Ectodermal cell (in vitro differentiated cells): ENCODE measurements around the gene ABCG8.
"Not testable (repeated sequence)": the region's sequence is repeated elsewhere in the genome, so short reads cannot be mapped to it uniquely, and the experiment has no call there.

Experiments
- H3K27ac ChIP-seq: 2 replicates; pipeline ENCODE4 v1.7.0; 2013; ENCODE audit warnings: mild to moderate bottlenecking, low read depth, low read length; ENCODE audit not compliant: insufficient read depth, poor library complexity, severe bottlenecking
- H3K27me3 ChIP-seq: 2 replicates; pipeline ENCODE4 v1.7.0; 2013; ENCODE audit warnings: mild to moderate bottlenecking, low read length; ENCODE audit not compliant: insufficient read depth, control insufficient read depth, poor library complexity, severe bottlenecking
- H3K36me3 ChIP-seq: one replicate; pipeline ENCODE4 v1.7.0; 2013; ENCODE audit warnings: low read length; ENCODE audit not compliant: control insufficient read depth, insufficient read depth
- H3K4me1 ChIP-seq: one replicate; pipeline ENCODE4 v1.7.0; 2013; ENCODE audit warnings: low read length; ENCODE audit not compliant: control insufficient read depth, insufficient read depth
- H3K4me3 ChIP-seq: 2 replicates; pipeline ENCODE4 v1.7.0; 2013; ENCODE audit warnings: low read depth, low read length, control low read depth; ENCODE audit not compliant: insufficient read depth
- H3K9me3 ChIP-seq: 2 replicates; pipeline ENCODE4 v1.7.0; 2013; ENCODE audit warnings: mild to moderate bottlenecking, low read length, moderate library complexity; ENCODE audit not compliant: control insufficient read depth
- WGBS, 2 experiments: methylation state at CpG; one replicate each; pipeline ENCODE4 v1.1.7; 2013; ENCODE audit warnings: missing lambda C conversion rate in 2 of 2; 5-methylcytosine and 5-hydroxymethylcytosine counted together

Gene ABCG8

DNA sequence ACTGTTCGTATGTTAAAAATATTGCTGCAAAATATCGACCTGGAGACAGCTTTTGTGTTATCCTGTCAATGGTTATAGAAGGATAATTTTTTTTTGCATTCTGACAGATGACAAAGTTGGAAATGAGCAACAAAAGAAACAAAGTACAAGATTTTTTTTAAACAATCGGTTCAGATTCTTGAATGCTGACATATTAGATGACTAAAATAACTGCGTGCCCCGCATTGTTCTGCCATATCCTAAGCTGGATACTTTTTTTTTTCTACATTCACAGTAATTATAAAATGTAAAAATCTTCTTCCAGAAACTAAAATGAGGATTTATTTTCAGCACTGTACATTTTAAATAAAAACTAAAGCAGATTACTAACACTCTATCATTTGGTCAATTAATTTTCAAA is 67.1 kb downstream of the ABCG8 start:
- WGBS, 2 experiments: 92% methylated on average over 5 of the region's 5 CpGs
- no peaks in the 10 kb centered on the region for H3K4me1 ChIP-seq
- H3K9me3 ChIP-seq: no peaks in the 10 kb centered on the region
- H3K4me3 ChIP-seq: no peak overlapping the region
- H3K27ac ChIP-seq: no peak overlapping the region
- H3K27me3 ChIP-seq: no peaks in the 10 kb centered on the region
- H3K36me3 ChIP-seq: peaks cover 7% of the 10 kb centered on the region

DNA sequence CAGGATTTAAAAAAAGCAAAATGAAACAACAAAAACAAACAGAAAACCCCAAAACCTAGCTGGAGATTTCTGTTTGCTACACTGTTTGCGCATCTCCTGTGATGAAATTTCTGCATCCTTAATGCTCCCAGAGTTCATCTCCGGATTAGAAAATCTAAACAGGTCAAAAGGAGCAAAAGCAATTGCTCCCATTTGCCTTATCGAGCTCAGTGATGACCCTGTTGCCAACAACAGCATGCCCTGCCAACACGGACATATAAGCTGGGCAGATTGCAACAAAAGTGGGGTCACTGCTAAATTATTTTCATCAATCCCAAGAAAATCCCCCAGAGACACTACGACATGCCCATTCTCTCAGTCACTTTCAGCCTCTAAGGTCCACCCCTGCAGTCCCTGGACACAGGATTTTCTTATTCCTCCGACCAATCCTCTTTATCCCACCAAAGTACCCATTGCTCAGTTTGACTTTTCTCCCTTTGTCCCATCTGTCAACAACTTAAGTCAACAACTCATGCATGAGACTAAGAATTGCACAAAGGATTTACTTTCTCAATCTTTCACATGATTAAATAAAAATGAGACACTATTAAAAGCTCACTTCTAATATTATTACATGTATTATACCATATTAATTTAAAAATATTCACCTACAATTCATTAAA is 67.8 kb downstream of the ABCG8 start:
- Histone ChIP-seq H3K4me3 (no peak overlapping the region), H3K27me3 (no peaks in the 10 kb centered on the region), H3K4me1 (no peaks in the 10 kb centered on the region), H3K36me3 (peaks cover 11% of the 10 kb centered on the region), H3K27ac (no peak overlapping the region), H3K9me3 (no peaks in the 10 kb centered on the region)
- WGBS, 2 experiments: 86 to 88% methylated on average over 6 of the region's 6 CpGs

DNA sequence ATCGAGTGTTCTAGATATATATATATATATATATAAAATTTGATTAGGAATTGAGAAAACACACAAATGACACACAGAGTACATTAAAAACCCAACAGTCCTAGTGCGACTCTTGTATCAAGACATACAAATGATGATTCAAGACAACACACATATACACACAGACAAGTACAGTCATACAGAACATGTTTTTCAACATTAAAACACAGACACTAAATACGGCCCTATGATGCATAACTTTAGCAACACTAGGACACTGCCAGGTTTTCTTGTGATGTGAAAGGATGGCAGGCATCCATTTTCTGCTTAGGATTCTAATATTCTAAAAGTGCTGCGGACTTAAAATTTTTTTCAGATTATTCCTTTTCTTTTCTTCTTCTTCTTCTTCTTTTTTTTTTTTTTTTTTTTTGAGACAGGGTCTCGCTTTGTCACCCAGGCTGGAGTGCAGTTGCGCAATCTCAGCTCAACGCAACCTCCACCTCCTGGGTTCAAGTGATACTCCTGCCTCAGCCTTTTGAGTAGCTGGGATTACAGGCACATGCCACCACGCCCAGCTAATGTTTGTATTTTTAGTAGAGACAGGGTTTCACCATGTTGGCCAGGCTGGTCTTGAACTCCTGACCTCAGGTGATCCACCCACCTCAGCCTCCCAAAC is 72.5 kb downstream of the ABCG8 start:
- H3K4me3 ChIP-seq, H3K4me1 ChIP-seq, H3K27ac ChIP-seq, H3K27me3 ChIP-seq, H3K9me3 ChIP-seq: not testable (repeated sequence)
- WGBS, 2 experiments: 93 to 96% methylated on average over 7 of the region's 8 CpGs
- H3K36me3 ChIP-seq: peaks cover 23% of the 10 kb centered on the region

DNA sequence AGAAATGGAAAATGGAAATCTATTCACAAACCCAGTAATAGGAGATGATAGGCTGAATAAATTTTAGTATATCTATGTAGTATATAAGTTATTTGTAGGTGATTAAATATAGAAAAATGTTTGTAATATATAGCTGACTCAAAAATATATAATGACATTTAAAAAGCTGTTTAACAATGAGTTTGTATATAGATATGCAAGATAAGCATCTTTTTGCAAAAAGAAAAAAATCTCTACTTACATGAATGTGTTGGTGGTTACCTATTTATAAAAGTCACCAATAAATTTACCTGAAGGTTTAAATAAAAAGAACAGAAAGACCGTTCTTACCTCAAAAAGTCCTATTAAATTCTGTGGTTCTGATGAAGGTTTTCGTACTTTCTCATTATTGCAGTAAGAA is 85.7 kb downstream of the ABCG8 start:
- H3K9me3 ChIP-seq: no peaks in the 10 kb centered on the region
- no peaks in the 10 kb centered on the region for H3K27me3 ChIP-seq
- H3K4me3 ChIP-seq: no peak overlapping the region
- H3K27ac ChIP-seq: no peak overlapping the region
- 93% methylated on average over 2 of the region's 2 CpGs for WGBS, 2 experiments
- H3K36me3 ChIP-seq: peaks cover 12% of the 10 kb centered on the region
- no peaks in the 10 kb centered on the region for H3K4me1 ChIP-seq

DNA sequence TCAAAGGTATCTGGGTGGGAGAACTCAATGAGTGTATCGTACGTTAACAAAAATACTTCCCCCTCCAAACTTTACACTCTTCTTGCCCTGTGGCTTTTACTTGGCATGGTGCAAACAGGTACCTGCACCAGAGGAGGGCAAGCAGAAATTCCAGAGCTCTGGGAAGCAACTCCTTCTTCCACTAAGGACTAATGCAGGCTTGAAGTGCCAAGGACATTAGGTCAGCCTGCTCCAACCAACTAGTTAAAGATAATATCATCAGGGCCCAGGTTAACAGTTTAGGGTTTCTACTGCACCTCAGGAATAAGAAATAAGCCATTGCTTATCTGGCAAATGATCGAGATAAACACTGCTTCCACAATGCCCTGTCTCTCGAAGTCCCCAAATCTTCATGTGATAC is 86.7 kb downstream of the ABCG8 start:
- WGBS, 2 experiments: 98% methylated on average over 4 of the region's 4 CpGs
- Histone ChIP-seq H3K36me3 (peaks cover 12% of the 10 kb centered on the region), H3K4me1 (peaks cover 4% of the 10 kb centered on the region)

DNA sequence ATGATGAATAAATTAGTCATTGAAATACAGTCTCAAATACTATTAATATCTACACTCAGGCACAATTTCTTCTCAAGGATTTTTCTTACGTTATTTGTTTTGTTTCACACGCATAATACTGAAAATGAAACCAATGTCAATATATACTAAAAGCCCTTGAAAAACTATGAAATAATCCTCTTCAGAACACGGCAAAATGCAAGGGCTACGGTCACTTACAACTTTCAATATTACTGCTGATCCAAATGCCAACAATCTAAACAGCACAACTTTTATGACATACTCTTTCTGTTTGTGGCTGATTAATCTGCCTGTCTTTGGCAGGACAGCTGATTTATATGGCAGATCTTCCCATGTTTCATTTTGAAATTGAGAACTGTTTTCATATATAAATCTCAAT is 88.7 kb downstream of the ABCG8 start:
- no peaks in the 10 kb centered on the region for H3K27me3 ChIP-seq
- H3K27ac ChIP-seq: no peak overlapping the region
- H3K4me3 ChIP-seq: no peak overlapping the region
- no peaks in the 10 kb centered on the region for H3K9me3 ChIP-seq
- H3K36me3 ChIP-seq: peaks cover 8% of the 10 kb centered on the region
- H3K4me1 ChIP-seq: peaks cover 5% of the 10 kb centered on the region
- 95 to 98% methylated on average over 4 of the region's 4 CpGs for WGBS, 2 experiments

More for the DNA sequence above, 86.7 kb downstream of the ABCG8 start:
- no peaks in the 10 kb centered on the region for H3K9me3 ChIP-seq
- H3K27ac ChIP-seq: no peak overlapping the region
- H3K27me3 ChIP-seq: no peaks in the 10 kb centered on the region
- H3K4me3 ChIP-seq: no peak overlapping the region

DNA sequence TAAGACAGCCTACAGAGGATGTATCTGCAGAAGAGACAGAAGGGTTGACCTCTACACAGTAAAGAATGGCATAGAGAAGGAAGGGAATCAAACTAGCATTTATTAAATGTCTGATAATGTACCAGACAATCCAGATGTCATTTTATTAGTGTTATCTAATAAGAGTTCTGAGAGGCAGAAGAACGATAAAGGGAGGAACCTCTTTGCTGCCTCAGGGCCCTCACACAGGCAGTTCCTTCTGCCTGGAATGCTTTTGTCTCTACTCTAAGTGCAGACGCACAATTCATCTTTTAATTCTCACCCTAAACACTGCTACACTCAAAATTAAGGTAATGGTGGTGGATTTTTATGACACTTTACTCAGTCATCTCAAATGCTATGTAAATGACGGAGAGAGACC is 92.5 kb downstream of the ABCG8 start:
- Histone ChIP-seq H3K36me3 (no peaks in the 10 kb centered on the region), H3K27ac (no peak overlapping the region), H3K4me3 (no peak overlapping the region), H3K27me3 (no peaks in the 10 kb centered on the region), H3K9me3 (no peaks in the 10 kb centered on the region), H3K4me1 (peaks cover 5% of the 10 kb centered on the region)
- 94 to 95% methylated on average over 2 to 3 of the region's 3 CpGs for WGBS, 2 experiments
